ENCODE data around the gene AQP5. TPM values are rescaled to one million over a fixed set of nuclear protein-coding genes. Genes with fewer than 3 reads are reported as not detected.

AQP5 gene
- total and polyA plus RNA-seq, 2 of the 8 experiments (the other 6 are each of a cell fraction or from before 2014, with no cell fraction given) = 2.5 to 3.2 TPM

- Histone ChIP-seq H3K4me2 (ENCODE audit: insufficient read depth in 1 of 2, low read depth in 2 of 2, low read length in 2 of 2) (no peak overlapping the region), H3K9me3 (ENCODE audit: insufficient read depth in 2 of 2, low read depth in 1 of 2, low read length in 1 of 2) (no peaks in the 10 kb centered on the region), H4K20me1 (replicated peaks in 1 of 2; ENCODE audit: control insufficient read depth in 1 of 2, insufficient read depth in 2 of 2, low read length in 2 of 2) (peaks cover 0 to 1% of the 10 kb centered on the region in 2 experiments), H3K27ac (ENCODE audit: low read depth, low read length) (no peak overlapping the region), H2BK120ac (replicated peaks; ENCODE audit: low read depth, low read length) (no peak overlapping the region), H3K23me2 (ENCODE audit: low read depth, low read length) (no peaks in the 10 kb centered on the region; the same call in 1 of the 2 replicates), H2BK20ac (ENCODE audit: low read length) (no peak overlapping the region), H3K56ac (replicated peaks; ENCODE audit: insufficient read length, low read depth, low read length) (no peak overlapping the region), H4K91ac (replicated peaks; ENCODE audit: insufficient read length, low read length) (no peak overlapping the region), H4K8ac (ENCODE audit: extremely low read depth, insufficient read depth, low read length) (no peak overlapping the region), H3K4ac (replicated peaks; ENCODE audit: insufficient read length, low read depth, low read length) (no peak overlapping the region), H2BK15ac (ENCODE audit: low read length) (0 out of 2 replicates have a peak overlapping the region, but pooled peaks have one; percentile 16), H2AFZ (ENCODE audit: low read length) (no peak overlapping the region), H3K4me1 (replicated peaks in 1 of 4; ENCODE audit: control insufficient read depth in 3 of 4, insufficient read depth in 4 of 4, low read length in 3 of 4) (peaks cover 3 to 17% (median 4%) of the 10 kb centered on the region in 4 experiments; a peak in 6 of 7 replicates), H3K79me1 (ENCODE audit: low read depth, low read length) (no peaks in the 10 kb centered on the region), H3K27me3 (replicated peaks in 1 of 4; ENCODE audit: control insufficient read depth in 3 of 4, extremely low read depth in 1 of 4, insufficient read depth in 3 of 4, low read length in 3 of 4) (peaks cover 0 to 3% (median 0%) of the 10 kb centered on the region in 4 experiments; a peak in 1 of 7 replicates), H3K9ac (replicated peaks in 1 of 4; ENCODE audit: extremely low read depth in 1 of 4, low read depth in 3 of 4, low read length in 3 of 4) (no peak overlapping the region), H3K4me3 (ENCODE audit: extremely low read depth in 1 of 4, insufficient read depth in 2 of 4, low read depth in 3 of 4, low read length in 4 of 4) (no peak overlapping the region), H3K36me3 (ENCODE audit: control insufficient read depth in 2 of 4, insufficient read depth in 4 of 4, low read length in 3 of 4) (no peaks in the 10 kb centered on the region), H3K14ac (ENCODE audit: insufficient read length) (no peak overlapping the region), H3K18ac (ENCODE audit: extremely low read depth, low read length) (no peak overlapping the region), H2BK12ac (ENCODE audit: low read depth, low read length) (no peak overlapping the region; the same call in 1 of the 2 replicates), H4K5ac (ENCODE audit: insufficient read length, low read depth, low read length) (no peak overlapping the region), H2AK5ac (ENCODE audit: low read depth, low read length) (no peak overlapping the region), H3K23ac (ENCODE audit: insufficient read length) (no peak overlapping the region), H2BK5ac (ENCODE audit: low read depth, low read length) (no peak overlapping the region), H3K79me2 (ENCODE audit: control insufficient read depth in 1 of 2, insufficient read depth in 2 of 2, low read length in 2 of 2) (no peaks in the 10 kb centered on the region)
- FAIRE-seq = no peak
- DNase-seq (ENCODE audit: low read depth in 1 of 2, low spot score in 2 of 2) = no peak
- ChIA-PET POLR2A (ENCODE audit: partially characterized antibody) (interaction anchor here (0.9 to 1.2 kb wide), 2 partner anchors 11 to 19 kb away, joined by 3 to 4 read pairs; partner anchors contain the start of gene AQP5), CTCF (ENCODE audit: partially characterized antibody) (interaction anchor here (0.6 to 5.1 kb wide), 15 partner anchors 9 to 246 kb away, joined by 3 to 37 read pairs (median 5); no protein-coding TSS in a partner anchor)
- WGBS, 2 experiments (ENCODE audit: extremely low coverage in 1 of 2, insufficient coverage in 1 of 2, insufficient read length in 1 of 2, insufficient replicate concordance in 2 of 2, low coverage in 1 of 2, low lambda C conversion rate in 2 of 2, missing lambda C conversion rate in 1 of 2) = 80% methylated on average over 13 of the region's 13 CpGs; no CpG with 5 or more reads in 1 of the 2 experiments
- TF ChIP-seq RAD21 (IDR thresholded peaks at IDR 0.05 in 1 of 2, conservative IDR thresholded peaks at IDR 0.05 in 1 of 2; ENCODE audit: low read depth in 2 of 2, low read length in 2 of 2) (no peak), EZH2 (IDR thresholded peaks at IDR 0.05; ENCODE audit: low read depth, low read length, severe bottlenecking) (no peak), CREB1 (IDR thresholded peaks at IDR 0.05) (no peak), CHD1 (IDR thresholded peaks at IDR 0.05; ENCODE audit: low read depth, low read length) (no peak), MAX (IDR thresholded peaks at IDR 0.05) (no peak), POU5F1 (IDR thresholded peaks at IDR 0.05; ENCODE audit: low read depth, low read length) (no peak), HDAC6 (IDR thresholded peaks at IDR 0.05; ENCODE audit: low read depth, low read length) (no peak), SIX5 (IDR thresholded peaks at IDR 0.05; ENCODE audit: low read depth, low read length) (no peak), CHD2 (IDR thresholded peaks at IDR 0.05; ENCODE audit: low read length) (no peak)
These were observed 19.8 kb upstream of the AQP5 start for GRCh38 chr12:49941556-49942511.

Measured in H1 (cell line).